ENCODE data around the gene PDZRN4.
A peak's percentile ranks its signal among the peaks of the same experiment; 100 is the strongest.

PDZRN4 gene

GRCh38 chr12:41465526-41465925, 277.4 kb downstream of the PDZRN4 start:
- no peak for DNase-seq

GRCh38 chr12:41466300-41466699, 278.2 kb downstream of the PDZRN4 start:
- DNase-seq = no peak

GRCh38 chr12:41466802-41467201, 278.7 kb downstream of the PDZRN4 start:
- DNase-seq = no peak

- DNase-seq = no peak
These were observed 279.6 kb downstream of the PDZRN4 start for GRCh38 chr12:41467591-41468325.

- DNase-seq = no peak
These were observed 280.2 kb downstream of the PDZRN4 start for GRCh38 chr12:41468341-41468740.

GRCh38 chr12:41468756-41469155, 280.6 kb downstream of the PDZRN4 start:
- DNase-seq = no peak

- no peak for DNase-seq
These were observed 285.3 kb downstream of the PDZRN4 start for GRCh38 chr12:41473441-41473840.

- no peak for DNase-seq
These were observed 285.9 kb downstream of the PDZRN4 start for GRCh38 chr12:41474001-41474400.

GRCh38 chr12:41476499-41477439, 288.6 kb downstream of the PDZRN4 start:
- no peak for DNase-seq

- DNase-seq = no peak
These were observed 291.3 kb downstream of the PDZRN4 start for GRCh38 chr12:41479426-41479825.

GRCh38 chr12:41485203-41485602, 297.1 kb downstream of the PDZRN4 start:
- DNase-seq = no peak

- DNase-seq = no peak
These were observed 298.6 kb downstream of the PDZRN4 start for GRCh38 chr12:41486718-41487117.

GRCh38 chr12:41496009-41496408, 307.9 kb downstream of the PDZRN4 start:
- no peak for DNase-seq

GRCh38 chr12:41497409-41497808, 309.3 kb downstream of the PDZRN4 start:
- DNase-seq = no peak

GRCh38 chr12:41504976-41505375, 316.9 kb downstream of the PDZRN4 start:
- DNase-seq = no peak

- no peak for DNase-seq
These were observed 319.2 kb downstream of the PDZRN4 start for GRCh38 chr12:41507286-41507685.

- peak; percentile 43 for DNase-seq
These were observed 321.3 kb downstream of the PDZRN4 start for GRCh38 chr12:41509271-41510055.

- no peak for DNase-seq
These were observed 322.4 kb downstream of the PDZRN4 start for GRCh38 chr12:41510470-41510869.

GRCh38 chr12:41511247-41511646, 323.1 kb downstream of the PDZRN4 start:
- no peak for DNase-seq

GRCh38 chr12:41512497-41512896, 324.4 kb downstream of the PDZRN4 start:
- DNase-seq = no peak

- DNase-seq = peak; percentile 34
These were observed 326.1 kb downstream of the PDZRN4 start for GRCh38 chr12:41514021-41514777.

GRCh38 chr12:41514907-41515306, 326.8 kb downstream of the PDZRN4 start:
- no peak for DNase-seq
